Panc1 (cell line): ENCODE measurements around the gene RAB39A. TPM values are rescaled to one million over a fixed set of nuclear protein-coding genes. Genes with fewer than 3 reads are reported as not detected.
"Not testable (repeated sequence)": the region's sequence is repeated elsewhere in the genome, so short reads cannot be mapped to it uniquely, and the experiment has no call there.

ENCODE experiments used
- ATAC-seq: fragments of 200-7000 bp; cut with Tn5 transposase; 2 replicates; pipeline ENCODE4 v1.9.1; 2020; ENCODE audit warnings: mild to moderate bottlenecking, moderate library complexity
- Bru-seq: library from RNA; stranded (reverse); fragments of 400-500 nt; gene quantifications from one replicate; lab custom pipeline; 2021; lab: Mats Ljungman, UMichigan
- BruChase-seq, 2 experiments: library from RNA; stranded (reverse); fragments of 400-500 nt; gene quantifications; one replicate each; lab custom pipeline; 2021; lab: Mats Ljungman, UMichigan
- BruUV-seq: library from RNA; stranded (reverse); fragments of 400-500 nt; replicated peaks from 2 replicates; lab custom pipeline; 2021; lab: Mats Ljungman, UMichigan
- CTCF ChIA-PET: fragments of 300-600 bp; sonication (Branson Sonifier 250); formaldehyde crosslinking; loops from one replicate; lab custom pipeline; 2022; ENCODE audit warnings: antibody characterized with exemption; lab: Charles Lee
- POLR2A ChIA-PET: fragments of 300-600 bp; sonication (Branson Sonifier 250); formaldehyde crosslinking; loops from one replicate; lab custom pipeline; 2022; ENCODE audit warnings: antibody characterized with exemption; lab: Charles Lee
- DNase-seq: peaks from one replicate; pipeline ENCODE4 v3.0.0-alpha.2; 2010; ENCODE audit warnings: low read depth, low spot score
- H3K27ac ChIP-seq: 2 replicates; pipeline ENCODE4 v1.5.1; 2011; ENCODE audit warnings: mild to moderate bottlenecking, low read length, inconsistent platforms
- H3K27me3 ChIP-seq: fragments of 200-500 bp; sonication (Bioruptor generic); 2 replicates; pipeline ENCODE4 v1.6.0; 2014; ENCODE audit warnings: low read length, inconsistent platforms; ENCODE audit not compliant: control insufficient read depth, insufficient read depth
- H3K36me3 ChIP-seq: fragments of 200-500 bp; sonication (Bioruptor generic); 2 replicates; pipeline ENCODE4 v1.5.1; 2014; ENCODE audit warnings: inconsistent platforms, mild to moderate bottlenecking, low read length, moderate library complexity; ENCODE audit not compliant: control insufficient read depth, insufficient read depth
- H3K4me1 ChIP-seq: 2 replicates; pipeline ENCODE4 v1.5.1; 2011; ENCODE audit warnings: inconsistent platforms, mild to moderate bottlenecking, low read length, moderate library complexity; ENCODE audit not compliant: control insufficient read depth, insufficient read depth
- H3K4me3 ChIP-seq, 2 experiments: 2 replicates each; pipeline ENCODE4 v1.5.1; 2011 to 2012; ENCODE audit warnings: low read depth in 2 of 2, low read length in 2 of 2, mild to moderate bottlenecking in 2 of 2, inconsistent platforms in 1 of 2, moderate library complexity in 1 of 2
- H3K9me3 ChIP-seq: fragments of 200-500 bp; sonication (Bioruptor generic); 2 replicates; pipeline ENCODE4 v1.5.1; 2014; ENCODE audit warnings: low read depth, mild to moderate bottlenecking, inconsistent platforms, low read length, moderate library complexity; ENCODE audit not compliant: control insufficient read depth, insufficient read depth
- CTCF ChIP-seq: fragments of 450-650 bp; IDR thresholded peaks from 2 replicates; pipeline ENCODE4 v1.5.1; 2017; ENCODE audit warnings: mild to moderate bottlenecking
- REST ChIP-seq, 2 experiments: IDR thresholded peaks; 2 replicates each; pipeline ENCODE4 v1.6.1; 2011 to 2012; ENCODE audit warnings: low read depth in 2 of 2, control low read depth in 1 of 2, low read length in 1 of 2, mild to moderate bottlenecking in 1 of 2, moderate library complexity in 1 of 2; ENCODE audit not compliant: insufficient read depth in 1 of 2
- SIN3A ChIP-seq: IDR thresholded peaks from 2 replicates; pipeline ENCODE4 v1.6.1; 2012; ENCODE audit warnings: low read depth, mild to moderate bottlenecking, low read length, moderate library complexity, borderline replicate concordance; ENCODE audit not compliant: insufficient read depth
- TCF7L2 ChIP-seq: IDR thresholded peaks from 2 replicates; pipeline ENCODE4 v1.6.1; 2011; ENCODE audit warnings: mild to moderate bottlenecking, low read depth, low read length, inconsistent platforms
- in situ Hi-C: cut with HindIII; loops from 2 replicates; pipeline ENCODE4 v1.10.0; 2016; ENCODE audit warnings: low sequenced_read_pairs, low pct_unique_long_range_greater_than_20kb
- intact Hi-C: fragments of 100-400 bp; cut with micrococcal nuclease; formaldehyde crosslinking; loops from one replicate; pipeline ENCODE4 v1.10.0; 2022; ENCODE audit not compliant: unreplicated experiment
- long read RNA-seq: library from polyadenylated mRNA; unstranded; transcript quantifications from one replicate; pipeline ENCODE4 v2.0.0, GENCODE V29; 2021; ENCODE audit not compliant: unreplicated experiment
- polyA plus RNA-seq: library from polyadenylated mRNA; unstranded; fragments of >200 nt; gene quantifications from one replicate; pipeline ENCODE4 v1.2.1, GENCODE V29; 2012; ENCODE audit warnings: missing spikeins; ENCODE audit not compliant: insufficient read length
- total RNA-seq: library from RNA; stranded (reverse); gene quantifications from one replicate; pipeline ENCODE4 v1.2.1, GENCODE V29; 2021; ENCODE audit not compliant: unreplicated experiment

Gene RAB39A
- total RNA-seq (3.3 TPM), Bru-seq, nascent RNA (percentile 45 among the genes with signal in this experiment), BruChase-seq, experiment 1, labeled RNA remaining after a 2-hour chase (percentile 48 among the genes with signal in this experiment), BruChase-seq, experiment 2, labeled RNA remaining after a 6-hour chase (percentile 44 among the genes with signal in this experiment)
- polyA plus RNA-seq: 1.9 TPM
- long read RNA-seq, partial matches to known transcripts: 0 of 3 reads
- long read RNA-seq, other reads (novel, unspliced or antisense): 2 of 3 reads

GRCh38 chr11:107928046-107928766, at the start of gene RAB39A:
RAB39A (plus strand) TSS chr11:107928448; CDS start chr11:107928569, 121 bp downstream.
- peak; percentile 94 for TF ChIP-seq REST (IDR thresholded peaks at IDR 0.05; ENCODE audit: insufficient read depth in 1 of 2, low read depth in 2 of 2, low read length in 1 of 2)
- no peak for TF ChIP-seq CTCF
- peak; percentile 86; the same call in 1 of the 2 replicates for TF ChIP-seq SIN3A
- TF ChIP-seq TCF7L2: no peak
- no TSS peak for BruUV-seq
- in situ Hi-C loops: no loop called here
- POLR2A ChIA-PET: no interaction called here
- intact Hi-C loops: no loop called here
- ATAC-seq (peak; percentile 96), DNase-seq (peak; percentile 84)
- peaks cover 9% of the 10 kb centered on the region; the same call in 1 of the 2 replicates for H3K4me1 ChIP-seq
- H3K27me3 ChIP-seq: peaks cover 6% of the 10 kb centered on the region
- H3K9me3 ChIP-seq: no peaks in the 10 kb centered on the region
- H3K27ac ChIP-seq: peak within 1 kb of the TSS; percentile 50
- peak within 1 kb of the TSS; percentile 61 to 84 for H3K4me3 ChIP-seq
- CTCF ChIA-PET: no interaction called here
- H3K36me3 ChIP-seq: no peaks in the 10 kb centered on the region

GRCh38 chr11:107881471-107881870, 46.8 kb upstream of the RAB39A start:
- ATAC-seq, H3K27ac ChIP-seq, DNase-seq, H3K27me3 ChIP-seq, H3K9me3 ChIP-seq, H3K36me3 ChIP-seq, in situ Hi-C loops, POLR2A ChIA-PET, intact Hi-C loops, H3K4me3 ChIP-seq, H3K4me1 ChIP-seq, BruUV-seq, CTCF ChIA-PET: not testable (repeated sequence)
